Testis (tissue), 2 donors: ENCODE data around the gene TWIST1.

Experiments
- POLR2A ChIP-seq: fragments of 450-650 bp; IDR thresholded peaks from one replicate; pipeline ENCODE4 v1.6.1; 2017; ENCODE audit warnings: antibody characterized with exemption, mild to moderate bottlenecking, moderate library complexity
- TF ChIP-seq, protein P1 (sequence below), 3 experiments: fragments of 450-650 bp in 2 of 3; fragments of 200-600 bp in 1 of 3; sonication (generic) in 1 of 3; IDR thresholded peaks; one replicate each; pipeline ENCODE4 v1.5.1; 2016 to 2019; ENCODE audit warnings: antibody characterized with exemption in 3 of 3, mild to moderate bottlenecking in 2 of 3, moderate library complexity in 1 of 3

DNA sequence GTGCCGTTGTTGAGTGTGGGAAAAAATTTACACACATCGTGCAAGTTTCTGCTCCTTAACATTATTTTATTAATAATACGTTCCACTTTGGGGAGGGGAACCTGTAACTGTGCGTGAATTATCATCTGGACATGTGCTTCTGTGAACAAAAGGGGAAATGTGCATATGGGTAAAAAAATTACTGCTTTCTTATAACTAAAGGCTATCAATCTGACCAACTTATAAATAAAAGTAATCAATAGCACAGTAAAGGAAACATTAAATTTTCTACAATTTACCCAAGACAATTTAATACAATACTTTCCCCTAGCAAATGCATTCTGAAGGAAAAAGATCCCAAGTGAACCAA, 4.5 kb downstream of the TWIST1 start:
- TF ChIP-seq, protein P1, sequence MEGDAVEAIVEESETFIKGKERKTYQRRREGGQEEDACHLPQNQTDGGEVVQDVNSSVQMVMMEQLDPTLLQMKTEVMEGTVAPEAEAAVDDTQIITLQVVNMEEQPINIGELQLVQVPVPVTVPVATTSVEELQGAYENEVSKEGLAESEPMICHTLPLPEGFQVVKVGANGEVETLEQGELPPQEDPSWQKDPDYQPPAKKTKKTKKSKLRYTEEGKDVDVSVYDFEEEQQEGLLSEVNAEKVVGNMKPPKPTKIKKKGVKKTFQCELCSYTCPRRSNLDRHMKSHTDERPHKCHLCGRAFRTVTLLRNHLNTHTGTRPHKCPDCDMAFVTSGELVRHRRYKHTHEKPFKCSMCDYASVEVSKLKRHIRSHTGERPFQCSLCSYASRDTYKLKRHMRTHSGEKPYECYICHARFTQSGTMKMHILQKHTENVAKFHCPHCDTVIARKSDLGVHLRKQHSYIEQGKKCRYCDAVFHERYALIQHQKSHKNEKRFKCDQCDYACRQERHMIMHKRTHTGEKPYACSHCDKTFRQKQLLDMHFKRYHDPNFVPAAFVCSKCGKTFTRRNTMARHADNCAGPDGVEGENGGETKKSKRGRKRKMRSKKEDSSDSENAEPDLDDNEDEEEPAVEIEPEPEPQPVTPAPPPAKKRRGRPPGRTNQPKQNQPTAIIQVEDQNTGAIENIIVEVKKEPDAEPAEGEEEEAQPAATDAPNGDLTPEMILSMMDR (IDR thresholded peaks at IDR 0.05): no peak
- TF ChIP-seq POLR2A: no peak
